Measurements from ENCODE around the gene PODN.

The PODN gene

GRCh38 chr1:53051676-53052075 lies 10.3 kb upstream of the PODN start:
- no peak for DNase-seq (ENCODE audit: low read depth)

GRCh38 chr1:53057127-53057526 lies 4.9 kb upstream of the PODN start:
- DNase-seq (ENCODE audit: low read depth) = no peak

GRCh38 chr1:53060579-53060978 lies 1.4 kb upstream of the PODN start:
- no peak for DNase-seq (ENCODE audit: low read depth)

- no peak for DNase-seq (ENCODE audit: low read depth)
Observed at GRCh38 chr1:53061123-53061858, 722 bp upstream of the PODN start.

- DNase-seq (ENCODE audit: low read depth) = no peak
Observed at GRCh38 chr1:53062708-53063591, 937 bp downstream of the PODN start.

GRCh38 chr1:53063744-53064515 lies 1.9 kb downstream of the PODN start:
- no peak for DNase-seq (ENCODE audit: low read depth)

GRCh38 chr1:53065391-53065790 lies 3.4 kb downstream of the PODN start:
- no peak for DNase-seq (ENCODE audit: low read depth)

GRCh38 chr1:53066488-53066887 lies 4.5 kb downstream of the PODN start:
- no peak for DNase-seq (ENCODE audit: low read depth)

GRCh38 chr1:53066891-53067738 lies 5.1 kb downstream of the PODN start:
- DNase-seq (ENCODE audit: low read depth) = no peak

GRCh38 chr1:53067886-53068285 lies 5.9 kb downstream of the PODN start:
- no peak for DNase-seq (ENCODE audit: low read depth)

- DNase-seq (ENCODE audit: low read depth) = no peak
Observed at GRCh38 chr1:53068314-53069099, 6.5 kb downstream of the PODN start.

- DNase-seq (ENCODE audit: low read depth) = no peak
Observed at GRCh38 chr1:53069265-53069662, 7.3 kb downstream of the PODN start.

GRCh38 chr1:53069663-53070327 lies 7.8 kb downstream of the PODN start:
- no peak for DNase-seq (ENCODE audit: low read depth)

GRCh38 chr1:53070621-53071020 lies 8.6 kb downstream of the PODN start:
- no peak for DNase-seq (ENCODE audit: low read depth)

- no peak for DNase-seq (ENCODE audit: low read depth)
Observed at GRCh38 chr1:53071167-53071865, 9.3 kb downstream of the PODN start.

GRCh38 chr1:53071915-53072314 lies 9.9 kb downstream of the PODN start:
- no peak for DNase-seq (ENCODE audit: low read depth)

GRCh38 chr1:53073287-53073686 lies 11.3 kb downstream of the PODN start:
- DNase-seq (ENCODE audit: low read depth) = no peak

- no peak for DNase-seq (ENCODE audit: low read depth)
Observed at GRCh38 chr1:53073868-53074311, 11.9 kb downstream of the PODN start.

- DNase-seq (ENCODE audit: low read depth) = no peak
Observed at GRCh38 chr1:53074313-53075154, 12.5 kb downstream of the PODN start.
